Pancreas (tissue), 10 donors: ENCODE measurements around the gene CHRDL2. TPM values are rescaled to one million over a fixed set of nuclear protein-coding genes. Genes with fewer than 3 reads are reported as not detected.
"Not testable (repeated sequence)": the region's sequence is repeated elsewhere in the genome, so short reads cannot be mapped to it uniquely, and the experiment has no call there.

Experiments
- ATAC-seq, 4 donors: fragments of 200-7000 bp; cut with Tn5 transposase; one replicate each; pipeline versions ENCODE4 v1.8.0 to v1.9.1; 2020; ENCODE audit warnings: mild to moderate bottlenecking in 4 of 4, moderate library complexity in 4 of 4
- DNase-seq, 6 donors: peaks; one replicate each; pipeline ENCODE4 v3.0.0-alpha.2; 2020
- FAIRE-seq: peaks from 2 replicates; lab custom pipeline; 2012; peaks lifted over from hg19 to GRCh38; lab: Jason Lieb, UNC
- H3K27ac ChIP-seq, 4 donors: fragments of 200-600 bp; sonication (generic); 1 replicate in 3 of 4; 2 replicates in 1 of 4; pipeline versions ENCODE4 v1.5.0 to v1.8.0; 2020
- H3K27me3 ChIP-seq, 4 donors: fragments of 200-600 bp; one replicate each; pipeline ENCODE4 v1.8.0; 2021
- H3K36me3 ChIP-seq, 3 donors: fragments of 200-600 bp; sonication (generic) in 1 of 3; one replicate each; pipeline versions ENCODE4 v1.5.0 to v1.8.0; 2020 to 2021
- H3K4me1 ChIP-seq, 3 donors: fragments of 200-600 bp; one replicate each; pipeline ENCODE4 v1.8.0; 2021
- H3K4me3 ChIP-seq, 4 donors: fragments of 200-600 bp; sonication (generic) in 2 of 4; one replicate each; pipeline versions ENCODE4 v1.5.0 to v1.8.0; 2020 to 2021
- H3K9me3 ChIP-seq, 4 donors: fragments of 200-600 bp; one replicate each; pipeline ENCODE4 v1.8.0; 2021
- CTCF ChIP-seq, 4 donors: fragments of 200-600 bp; sonication (generic) in 3 of 4; IDR thresholded peaks; one replicate each; pipeline versions ENCODE4 v1.5.0 to v1.8.0; 2021; ENCODE audit warnings: antibody characterized with exemption in 4 of 4
- WGBS, 2 donors: extraction: QIAGEN DNeasy Blood & Tissue Kit; methylation state at CpG; one replicate each; pipeline ENCODE4 v1.1.7; 2013; 5-methylcytosine and 5-hydroxymethylcytosine counted together
- intact Hi-C, 3 donors: fragments of 100-400 bp; cut with DNase I; formaldehyde crosslinking; loops; one replicate each; pipeline versions ENCODE4 v1.11.1 to v1.14.2; 2022
- polyA plus RNA-seq, 2 donors: library from polyadenylated mRNA; stranded (reverse); fragments of 200-250 nt; gene quantifications; one replicate each; pipeline ENCODE4 v1.2.3, GENCODE V29; 2013
- total RNA-seq, 6 donors: library from RNA; stranded (reverse); fragmentation: NEBNext Ultra II Directional in 4 of 6; extraction: Animal tissue kit (Norgen Biotek cat#: 25700) in 4 of 6; gene quantifications; one replicate each; pipeline versions ENCODE4 v1.2.1 to v1.2.4, GENCODE V29; 2021 to 2023
- donor health status: healthy with polysubstance abuse.
- donor health status: DM: no; HTN: no; CAD: no; lungs with moderate emphysema.
- donor health status: DM: no; HTN: no; CAD: no.
- donor health status: control.
- donor health status: control.
- donor health status: Bipolar disorder and iron deficiency.
- donor health status: DM: yes; HTN: yes; CAD: no.
- donor health status: DM: no; HTN: no; CAD: no.
- donor health status: DM: no; HTN: no; CAD: no.
- donor health status: DM: yes; HTN: yes; CAD: no.

CHRDL2 gene
- total and polyA plus RNA-seq, 8 donors, result 0.72 to 6.9 (median 2.0) TPM; not detected in 1

GRCh38 chr11:74755395-74755995 is 24.3 kb upstream of the CHRDL2 start:
- DNase-seq, result no peak
- peaks cover 12 to 34% (median 22%) of the 10 kb centered on the region in 3 donors for H3K4me1 ChIP-seq
- no peaks in the 10 kb centered on the region for H3K9me3 ChIP-seq
- H3K27me3 ChIP-seq, result no peaks in the 10 kb centered on the region
- FAIRE-seq, result no peak
- peak overlapping the region in 1 of 4 donors; percentile 20 for H3K27ac ChIP-seq
- intact Hi-C loops, result no loop called here
- H3K36me3 ChIP-seq, result no peaks in the 10 kb centered on the region
- TF ChIP-seq CTCF (IDR thresholded peaks at IDR 0.05), result no peak
- no peak overlapping the region for H3K4me3 ChIP-seq
- 16 to 37% methylated on average over 1 of the region's 1 CpG for WGBS, 2 donors
- peak in 3 of 4 donors; percentile 16 to 26 (median 22) for ATAC-seq

GRCh38 chr11:74754507-74755252 is 23.5 kb upstream of the CHRDL2 start:
- intact Hi-C loops, result no loop called here
- ATAC-seq (peak in 3 of 4 donors; percentile 29 to 71 (median 68)), DNase-seq (no peak), FAIRE-seq (no peak)
- peaks cover 12 to 40% (median 22%) of the 10 kb centered on the region in 3 donors for H3K4me1 ChIP-seq
- no peak overlapping the region for H3K4me3 ChIP-seq
- no peaks in the 10 kb centered on the region for H3K9me3 ChIP-seq
- H3K27ac ChIP-seq, result peak overlapping the region in 2 of 4 donors; percentile 36 to 37
- no peaks in the 10 kb centered on the region for H3K36me3 ChIP-seq
- 77% methylated on average over 15 of the region's 15 CpGs for WGBS, 2 donors
- no peak for TF ChIP-seq CTCF (IDR thresholded peaks at IDR 0.05)
- H3K27me3 ChIP-seq, result no peaks in the 10 kb centered on the region

- no peak for DNase-seq
- Histone ChIP-seq H3K36me3 (no peaks in the 10 kb centered on the region), H3K9me3 (no peaks in the 10 kb centered on the region), H3K4me1 (peaks cover 16 to 46% (median 22%) of the 10 kb centered on the region in 3 donors), H3K27me3 (no peaks in the 10 kb centered on the region), H3K4me3 (no peak overlapping the region), H3K27ac (no peak overlapping the region)
- WGBS, 2 donors, result 85 to 86% methylated on average over 2 of the region's 2 CpGs
- intact Hi-C loops, result no loop called here
- TF ChIP-seq CTCF (IDR thresholded peaks at IDR 0.05), result no peak
- no peak for ATAC-seq
- no peak for FAIRE-seq
Measured at GRCh38 chr11:74751303-74751702, 20.1 kb upstream of the CHRDL2 start.

GRCh38 chr11:74750598-74750997 is 19.4 kb upstream of the CHRDL2 start:
- DNase-seq, intact Hi-C loops, H3K27ac ChIP-seq, H3K36me3 ChIP-seq, ATAC-seq, H3K27me3 ChIP-seq, H3K9me3 ChIP-seq, FAIRE-seq: not testable (repeated sequence)
- peak overlapping the region in 1 of 4 donors; percentile 72 for H3K4me3 ChIP-seq
- 95 to 97% methylated on average over 14 of the region's 14 CpGs for WGBS, 2 donors
- H3K4me1 ChIP-seq, result peaks cover 16 to 39% (median 20%) of the 10 kb centered on the region in 3 donors

- Histone ChIP-seq H3K9me3 (no peaks in the 10 kb centered on the region), H3K4me1 (peaks cover 16 to 33% (median 16%) of the 10 kb centered on the region in 3 donors), H3K4me3 (peak overlapping the region in 2 of 4 donors; percentile 72 to 96), H3K36me3 (no peaks in the 10 kb centered on the region), H3K27me3 (no peaks in the 10 kb centered on the region), H3K27ac (peak overlapping the region in 2 of 4 donors; percentile 96 to 97)
- no peak for TF ChIP-seq CTCF (IDR thresholded peaks at IDR 0.05)
- no peak for FAIRE-seq
- ATAC-seq, result no peak
- intact Hi-C loops, result no loop called here
- 4 to 6% methylated on average over 2 of the region's 2 CpGs for WGBS, 2 donors
- no peak for DNase-seq
Measured at GRCh38 chr11:74749965-74750296, 18.7 kb upstream of the CHRDL2 start.
